CD8-positive, alpha-beta memory T cell (primary cell): ENCODE data around the gene RUNDC3A. TPM values are rescaled to one million over a fixed set of nuclear protein-coding genes. Genes with fewer than 3 reads are reported as not detected.
"Not testable (repeated sequence)": the region's sequence is repeated elsewhere in the genome, so short reads cannot be mapped to it uniquely, and the experiment has no call there.

ENCODE experiments used
- CTCF ChIA-PET: fragments of 350-600 bp; sonication (Branson Sonifier 250); formaldehyde crosslinking; loops from one replicate; lab custom pipeline; 2021; ENCODE audit warnings: antibody characterized with exemption; lab: Charles Lee
- POLR2A ChIA-PET: fragments of 350-600 bp; sonication (Branson Sonifier 250); formaldehyde crosslinking; loops from one replicate; lab custom pipeline; 2021; ENCODE audit warnings: antibody characterized with exemption; lab: Charles Lee
- DNase-seq, 5 donors: peaks; one replicate each; pipeline versions ENCODE4 v3.0.0 to v3.0.0-alpha.2; 2020 to 2022; ENCODE audit warnings: mixed read lengths in 1 of 5
- H3K27ac ChIP-seq: one replicate; pipeline ENCODE4 v1.7.0; 2013; ENCODE audit warnings: low read depth, mild to moderate bottlenecking, low read length, moderate library complexity
- H3K27me3 ChIP-seq: 2 replicates; pipeline ENCODE4 v1.7.0; 2013; ENCODE audit warnings: low read length, mild to moderate bottlenecking; ENCODE audit not compliant: insufficient read depth, poor library complexity, severe bottlenecking
- H3K36me3 ChIP-seq: 2 replicates; pipeline ENCODE4 v1.7.0; 2013; ENCODE audit warnings: mild to moderate bottlenecking, low read length, moderate library complexity; ENCODE audit not compliant: insufficient read depth
- H3K4me1 ChIP-seq: 2 replicates; pipeline ENCODE4 v1.7.0; 2013; ENCODE audit warnings: mild to moderate bottlenecking, low read length, moderate library complexity; ENCODE audit not compliant: insufficient read depth
- H3K4me3 ChIP-seq: 2 replicates; pipeline ENCODE4 v1.7.0; 2013; ENCODE audit warnings: mild to moderate bottlenecking, low read length
- H3K9me3 ChIP-seq: 2 replicates; pipeline ENCODE4 v1.7.0; 2013; ENCODE audit warnings: mild to moderate bottlenecking, low read length
- H3K27ac Mint-ChIP-seq, 8 donors: one replicate each; pipeline ENCODE4 v1.8.0; 2020 to 2021; ENCODE audit warnings: mixed read lengths in 8 of 8, mild to moderate bottlenecking in 6 of 8, inconsistent platforms in 3 of 8, moderate library complexity in 3 of 8
- H3K27me3 Mint-ChIP-seq, 2 donors: one replicate each; pipeline ENCODE4 v1.8.0; 2020 to 2021; ENCODE audit warnings: mixed read lengths in 2 of 2, mild to moderate bottlenecking in 1 of 2, moderate library complexity in 1 of 2
- H3K36me3 Mint-ChIP-seq, 3 donors: one replicate each; pipeline ENCODE4 v1.8.0; 2020 to 2021; ENCODE audit warnings: mixed read lengths in 3 of 3, inconsistent platforms in 1 of 3, mild to moderate bottlenecking in 1 of 3
- H3K4me1 Mint-ChIP-seq, 3 donors: one replicate each; pipeline ENCODE4 v1.8.0; 2020 to 2021; ENCODE audit warnings: mixed read lengths in 3 of 3, inconsistent platforms in 1 of 3, mild to moderate bottlenecking in 1 of 3
- H3K4me3 Mint-ChIP-seq, 7 donors: one replicate each; pipeline ENCODE4 v1.8.0; 2020 to 2021; ENCODE audit warnings: mixed read lengths in 7 of 7, mild to moderate bottlenecking in 6 of 7, moderate library complexity in 4 of 7, inconsistent platforms in 2 of 7
- H3K9me3 Mint-ChIP-seq, 5 donors: one replicate each; pipeline ENCODE4 v1.8.0; 2020 to 2022; ENCODE audit warnings: mixed read lengths in 5 of 5, mild to moderate bottlenecking in 3 of 5, moderate library complexity in 2 of 5, inconsistent platforms in 1 of 5
- polyA plus RNA-seq: library from polyadenylated mRNA; unstranded; fragments of 300-500 nt; fragmentation: Illumina TruSeq; gene quantifications from one replicate; pipeline ENCODE4 v1.2.3, GENCODE V29; 2021
- total RNA-seq, 2 experiments: library from RNA; stranded (reverse); gene quantifications; one replicate each; pipeline ENCODE4 v1.2.3, GENCODE V29; 2021

The RUNDC3A gene
- total and polyA plus RNA-seq, 3 experiments from 2014 or later = not detected

- peaks cover 14 to 24% of the 10 kb centered on the region in 2 donors for H3K27me3 Mint-ChIP-seq
- CTCF ChIA-PET = interaction anchor here (0.8 to 1.5 kb wide), 3 partner anchors 13 to 135 kb away, joined by 3 to 4 read pairs (median 4); no protein-coding TSS in a partner anchor
- no peak for DNase-seq
These were observed 30.3 kb downstream of the RUNDC3A start for GRCh38 chr17:44338702-44339101.

DNA sequence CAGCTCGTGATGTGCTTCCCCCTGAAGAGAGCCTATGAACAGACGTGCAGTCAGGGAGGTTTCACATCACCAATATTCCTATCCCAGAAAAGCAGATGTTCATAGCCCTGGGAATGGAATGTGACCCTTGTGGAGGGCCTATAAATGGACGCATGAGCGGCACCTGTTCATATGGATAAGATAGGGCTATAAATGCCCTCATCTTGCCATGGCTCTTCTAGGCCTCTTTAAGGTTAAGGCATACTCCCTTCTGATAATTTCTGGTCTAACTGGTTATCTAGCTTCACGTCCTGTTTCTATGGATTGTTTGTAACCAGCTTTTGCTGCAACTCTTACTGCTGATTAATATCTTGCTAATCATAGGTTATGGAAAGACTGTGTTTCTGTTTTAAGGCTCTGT lies 32.2 kb downstream of the RUNDC3A start:
- H3K4me1 ChIP-seq, H3K27ac Mint-ChIP-seq, H3K36me3 ChIP-seq, H3K4me3 ChIP-seq, H3K4me3 Mint-ChIP-seq, H3K4me1 Mint-ChIP-seq, H3K36me3 Mint-ChIP-seq, H3K9me3 Mint-ChIP-seq, H3K27ac ChIP-seq, POLR2A ChIA-PET, DNase-seq, H3K9me3 ChIP-seq, H3K27me3 ChIP-seq: not testable (repeated sequence)
- H3K27me3 Mint-ChIP-seq = peaks cover 15 to 26% of the 10 kb centered on the region in 2 donors
- CTCF ChIA-PET = interaction anchor here (1.2 to 1.4 kb wide), 2 partner anchors 10 to 131 kb away, joined by 4 to 6 read pairs; no protein-coding TSS in a partner anchor

More at GRCh38 chr17:44338702-44339101, 30.3 kb downstream of the RUNDC3A start:
- no peak overlapping the region for H3K4me3 ChIP-seq
- Mint-ChIP-seq H3K4me3 (no peak overlapping the region), H3K36me3 (no peaks in the 10 kb centered on the region), H3K27ac (no peak overlapping the region), H3K9me3 (no peaks in the 10 kb centered on the region), H3K4me1 (no peaks in the 10 kb centered on the region)
- POLR2A ChIA-PET = no interaction called here
- H3K36me3 ChIP-seq = no peaks in the 10 kb centered on the region
- H3K4me1 ChIP-seq = no peaks in the 10 kb centered on the region
- H3K27ac ChIP-seq = no peak overlapping the region
- no peaks in the 10 kb centered on the region for H3K27me3 ChIP-seq
- no peaks in the 10 kb centered on the region for H3K9me3 ChIP-seq

GRCh38 chr17:44343510-44344209 lies 35.3 kb downstream of the RUNDC3A start:
- no peaks in the 10 kb centered on the region for H3K27me3 ChIP-seq
- peaks cover 10% of the 10 kb centered on the region for H3K4me1 ChIP-seq
- peak overlapping the region in 1 of 8 donors; percentile 83 for H3K27ac Mint-ChIP-seq
- H3K9me3 ChIP-seq = no peaks in the 10 kb centered on the region
- no peaks in the 10 kb centered on the region for H3K9me3 Mint-ChIP-seq
- no peak overlapping the region for H3K27ac ChIP-seq
- H3K4me3 ChIP-seq = no peak overlapping the region
- H3K36me3 Mint-ChIP-seq = peaks cover 0 to 4% (median 0%) of the 10 kb centered on the region in 3 donors
- ChIA-PET POLR2A (no interaction called here), CTCF (interaction anchor here (1.3 to 2.8 kb wide), 2 partner anchors 13 to 133 kb away, joined by 5 to 28 read pairs; no protein-coding TSS in a partner anchor)
- H3K4me1 Mint-ChIP-seq = peaks cover 18 to 26% (median 20%) of the 10 kb centered on the region in 3 donors
- peak overlapping the region in 2 of 7 donors; percentile 57 to 63 for H3K4me3 Mint-ChIP-seq
- no peak for DNase-seq
- H3K27me3 Mint-ChIP-seq = peaks cover 12 to 16% of the 10 kb centered on the region in 2 donors
- H3K36me3 ChIP-seq = no peaks in the 10 kb centered on the region

DNA sequence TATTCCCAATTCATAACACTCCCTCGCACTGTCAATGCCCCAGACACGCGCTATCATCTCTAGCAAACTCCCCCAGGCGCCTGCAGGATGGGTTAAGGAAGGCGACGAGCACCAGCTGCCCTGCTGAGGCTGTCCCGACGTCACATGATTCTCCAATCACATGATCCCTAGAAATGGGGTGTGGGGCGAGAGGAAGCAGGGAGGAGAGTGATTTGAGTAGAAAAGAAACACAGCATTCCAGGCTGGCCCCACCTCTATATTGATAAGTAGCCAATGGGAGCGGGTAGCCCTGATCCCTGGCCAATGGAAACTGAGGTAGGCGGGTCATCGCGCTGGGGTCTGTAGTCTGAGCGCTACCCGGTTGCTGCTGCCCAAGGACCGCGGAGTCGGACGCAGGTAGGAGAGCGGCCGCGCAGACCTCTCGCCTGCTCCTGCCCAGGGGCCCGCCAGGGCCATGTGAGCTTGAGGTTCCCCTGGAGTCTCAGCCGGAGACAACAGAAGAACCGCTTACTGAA lies 36.6 kb downstream of the RUNDC3A start, which contains the start of gene GRN:
GRN (plus strand) TSS at position 364 of the 515 bp plus-strand sequence. CDS start 3,863 bp downstream, outside the sequence.
- Mint-ChIP-seq H3K27me3 (peaks cover 8 to 15% of the 10 kb centered on the region in 2 donors), H3K27ac (peak within 1 kb of the TSS; percentile 13 to 90 (median 72)), H3K4me1 (peaks cover 20 to 28% (median 21%) of the 10 kb centered on the region in 3 donors), H3K4me3 (peak within 1 kb of the TSS; percentile 91 to 96 (median 93)), H3K36me3 (peaks cover 0 to 4% (median 0%) of the 10 kb centered on the region in 3 donors), H3K9me3 (no peaks in the 10 kb centered on the region)
- Histone ChIP-seq H3K27ac (peak within 1 kb of the TSS; percentile 47), H3K4me3 (peak within 1 kb of the TSS; percentile 89), H3K36me3 (no peaks in the 10 kb centered on the region), H3K4me1 (peaks cover 10% of the 10 kb centered on the region), H3K27me3 (no peaks in the 10 kb centered on the region), H3K9me3 (no peaks in the 10 kb centered on the region)
- peak; percentile 72 to 87 (median 80) for DNase-seq
- CTCF ChIA-PET = interaction anchor here (0.9 to 2.8 kb wide), 32 partner anchors 8 to 401 kb away, joined by 3 to 28 read pairs (median 5); partner anchors contain the start of genes FAM171A2, HDAC5, HROB and SLC25A39
- POLR2A ChIA-PET = interaction anchor here (0.8 to 1.5 kb wide), 6 partner anchors 8 to 134 kb away, joined by 3 to 9 read pairs (median 3); no protein-coding TSS in a partner anchor

DNA sequence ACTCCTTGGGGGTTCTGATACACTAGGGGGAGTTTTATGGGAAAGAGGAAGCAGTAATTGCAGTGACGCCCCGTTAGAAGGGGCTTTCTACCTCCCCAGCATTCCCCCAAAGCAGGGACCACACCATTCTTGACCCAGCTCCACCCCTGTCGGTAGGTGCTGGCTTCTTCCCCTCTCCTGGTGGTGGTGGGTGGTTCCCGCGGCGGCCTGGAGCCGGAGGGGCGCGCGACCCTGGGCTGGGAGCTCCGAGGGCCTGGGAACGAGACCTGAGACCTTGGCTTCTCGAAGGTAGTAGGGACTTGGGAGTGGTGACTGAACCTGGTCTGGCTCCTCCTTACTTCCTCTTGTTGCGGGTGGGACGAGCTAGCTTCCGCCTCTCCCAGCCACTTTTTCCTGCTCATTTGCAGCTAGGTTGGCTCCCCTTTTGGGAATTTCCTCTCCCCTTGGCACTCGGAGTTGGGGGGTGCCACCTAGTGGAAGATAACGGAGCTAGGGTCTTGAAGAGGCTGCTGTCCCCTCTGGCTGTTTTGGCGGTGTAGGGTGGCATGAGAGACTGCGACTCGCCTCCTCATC lies 37.1 kb downstream of the RUNDC3A start:
- Histone ChIP-seq H3K36me3 (no peaks in the 10 kb centered on the region), H3K4me3 (peak overlapping the region; percentile 89), H3K27ac (peak overlapping the region; percentile 47), H3K27me3 (no peaks in the 10 kb centered on the region), H3K4me1 (peaks cover 10% of the 10 kb centered on the region), H3K9me3 (no peaks in the 10 kb centered on the region)
- POLR2A ChIA-PET = interaction anchor here (0.8 to 1.5 kb wide), 6 partner anchors 8 to 135 kb away, joined by 3 to 9 read pairs (median 3); no protein-coding TSS in a partner anchor
- Mint-ChIP-seq H3K27ac (peak overlapping the region; percentile 13 to 90 (median 67)), H3K9me3 (no peaks in the 10 kb centered on the region), H3K4me3 (peak overlapping the region; percentile 91 to 96 (median 93)), H3K36me3 (peaks cover 0 to 4% (median 0%) of the 10 kb centered on the region in 3 donors), H3K27me3 (peaks cover 7 to 10% of the 10 kb centered on the region in 2 donors), H3K4me1 (peaks cover 20 to 29% (median 21%) of the 10 kb centered on the region in 3 donors)
- CTCF ChIA-PET = interaction anchor here (0.8 to 2.8 kb wide), 33 partner anchors 8 to 402 kb away, joined by 3 to 28 read pairs (median 5); partner anchors contain the start of genes FAM171A2, HDAC5, HROB and SLC25A39
- DNase-seq = peak; percentile 32 to 69 (median 39)

GRCh38 chr17:44346064-44346844 lies 37.9 kb downstream of the RUNDC3A start:
- Mint-ChIP-seq H3K27me3 (peaks cover 7% of the 10 kb centered on the region in 2 donors), H3K4me1 (peaks cover 20 to 33% (median 23%) of the 10 kb centered on the region in 3 donors), H3K4me3 (peak overlapping the region; percentile 91 to 96 (median 93)), H3K36me3 (peaks cover 0 to 4% (median 0%) of the 10 kb centered on the region in 3 donors), H3K9me3 (no peaks in the 10 kb centered on the region), H3K27ac (peak overlapping the region in 5 of 8 donors; percentile 74 to 90 (median 82))
- Histone ChIP-seq H3K4me3 (peak overlapping the region; percentile 89), H3K27ac (no peak overlapping the region), H3K9me3 (no peaks in the 10 kb centered on the region), H3K27me3 (no peaks in the 10 kb centered on the region), H3K36me3 (no peaks in the 10 kb centered on the region), H3K4me1 (peaks cover 10% of the 10 kb centered on the region)
- DNase-seq = no peak
- POLR2A ChIA-PET = interaction anchor here (1.0 to 1.5 kb wide), 5 partner anchors 7 to 136 kb away, joined by 3 to 9 read pairs (median 3); no protein-coding TSS in a partner anchor
- CTCF ChIA-PET = interaction anchor here (0.8 to 2.8 kb wide), 32 partner anchors 8 to 402 kb away, joined by 3 to 28 read pairs (median 5); partner anchors contain the start of genes FAM171A2, HDAC5, HROB and SLC25A39
